ENCODE results near the gene AK4. TPM values are rescaled to one million over a fixed set of nuclear protein-coding genes. Genes with fewer than 3 reads are reported as not detected.

AK4 gene
- total and polyA plus RNA-seq, 2 experiments from 2014 or later = 65.4 to 110 TPM

GRCh38 chr1:65278376-65279069 lies 130.5 kb downstream of the AK4 start:
- no peak overlapping the region for H3K9ac ChIP-seq
- no peak overlapping the region; the same call in 1 of the 2 replicates for H2AFZ ChIP-seq
- H3K36me3 ChIP-seq (ENCODE audit: low read depth) = no peaks in the 10 kb centered on the region

GRCh38 chr1:65279070-65279779 lies 131.2 kb downstream of the AK4 start:
- TF ChIP-seq EZH2 (IDR thresholded peaks at IDR 0.05; ENCODE audit: insufficient read depth, poor library complexity, severe bottlenecking) (no peak), EZH2phosphoT487 (IDR thresholded peaks at IDR 0.05; ENCODE audit: insufficient read depth, low read depth) (no peak)
- no peaks in the 10 kb centered on the region for H4K20me1 ChIP-seq (ENCODE audit: insufficient read depth)
- H3F3A ChIP-seq (ENCODE audit: insufficient read depth) = no peaks in the 10 kb centered on the region
- no peak overlapping the region for H3K27ac ChIP-seq
- no peak overlapping the region for H3K4me2 ChIP-seq (ENCODE audit: unreplicated experiment)
- H3K79me2 ChIP-seq (ENCODE audit: insufficient read depth) = no peaks in the 10 kb centered on the region
- in situ Hi-C loops (cut with MboI) = no loop called here
- H2AFZ ChIP-seq = no peak overlapping the region; the same call in 1 of the 2 replicates
- no peak overlapping the region for H3K9ac ChIP-seq
- no peak for DNase-seq
- WGBS, 2 experiments (ENCODE audit: low coverage in 1 of 2, low lambda C conversion rate in 2 of 2, missing lambda C conversion rate in 2 of 2) = 31 to 36% methylated on average over 5 of the region's 5 CpGs
- H3K9me2 ChIP-seq (ENCODE audit: insufficient read depth) = no peaks in the 10 kb centered on the region
- H3K4me3 ChIP-seq = no peak overlapping the region
- H3K27me3 ChIP-seq (replicated peaks; ENCODE audit: insufficient read depth) = no peaks in the 10 kb centered on the region
- no peaks in the 10 kb centered on the region for H3K4me1 ChIP-seq (ENCODE audit: insufficient read depth)
- no peaks in the 10 kb centered on the region for H3K36me3 ChIP-seq (ENCODE audit: low read depth)
- H3K9me3 ChIP-seq (ENCODE audit: low read depth) = no peaks in the 10 kb centered on the region

More at GRCh38 chr1:65278376-65279069, 130.5 kb downstream of the AK4 start:
- Histone ChIP-seq H4K20me1 (ENCODE audit: insufficient read depth) (no peaks in the 10 kb centered on the region), H3K27me3 (replicated peaks; ENCODE audit: insufficient read depth) (no peaks in the 10 kb centered on the region), H3F3A (ENCODE audit: insufficient read depth) (no peaks in the 10 kb centered on the region), H3K4me3 (no peak overlapping the region), H3K9me2 (ENCODE audit: insufficient read depth) (no peaks in the 10 kb centered on the region), H3K4me1 (ENCODE audit: insufficient read depth) (no peaks in the 10 kb centered on the region), H3K9me3 (ENCODE audit: low read depth) (no peaks in the 10 kb centered on the region), H3K27ac (no peak overlapping the region), H3K79me2 (ENCODE audit: insufficient read depth) (no peaks in the 10 kb centered on the region), H3K4me2 (ENCODE audit: unreplicated experiment) (no peak overlapping the region)
- WGBS, 2 experiments (ENCODE audit: low coverage in 1 of 2, low lambda C conversion rate in 2 of 2, missing lambda C conversion rate in 2 of 2) = 29 to 39% methylated on average over 5 of the region's 5 CpGs
- TF ChIP-seq EZH2 (IDR thresholded peaks at IDR 0.05; ENCODE audit: insufficient read depth, poor library complexity, severe bottlenecking) = no peak
- no peak for TF ChIP-seq EZH2phosphoT487 (IDR thresholded peaks at IDR 0.05; ENCODE audit: insufficient read depth, low read depth)
- in situ Hi-C loops (cut with MboI) = no loop called here
- DNase-seq = no peak

Small RNA genes within 50 kb of the gene (small RNA-seq; reads per million reads assigned to genes)
- not detected for gene RPS29P7 (ENCODE audit: low read depth, low replicate concordance)

Other genes with a start within 250 kb of the AK4 start
- gene JAK1, start 181.7 kb upstream of the AK4 start, total RNA-seq (2014; rRNA removed; shearing (Covaris generic)) = 115 and 124 TPM in 2 replicates
- 90.6 and 90.8 TPM in 2 replicates for gene JAK1, start 181.7 kb upstream of the AK4 start, polyA plus RNA-seq (2016; fragmentation: Nextera tagmentation; extraction: Ambion mirVana)
- gene DNAJC6, start 161.3 kb downstream of the AK4 start, total RNA-seq (2014; rRNA removed; shearing (Covaris generic)) = 2.8 and 4.2 TPM in 2 replicates
- gene DNAJC6, start 161.3 kb downstream of the AK4 start, polyA plus RNA-seq (2016; fragmentation: Nextera tagmentation; extraction: Ambion mirVana) = 2.5 TPM in 2 replicates

All from GM23248 (cell line).